PC-3 (cell line): ENCODE measurements around the gene SDCBP2. TPM values are rescaled to one million over a fixed set of nuclear protein-coding genes. Genes with fewer than 3 reads are reported as not detected.

Experiments
- ATAC-seq: fragments of 200-7000 bp; cut with Tn5 transposase; 2 replicates; pipeline ENCODE4 v1.9.1; 2020; ENCODE audit warnings: mild to moderate bottlenecking, moderate library complexity
- BruUV-seq: library from RNA; stranded (reverse); fragments of 400-500 nt; replicated peaks from 2 replicates; lab custom pipeline; 2021; lab: Mats Ljungman, UMichigan
- CTCF ChIA-PET: fragments of 300-600 bp; sonication (Branson Sonifier 250); formaldehyde crosslinking; loops from one replicate; lab custom pipeline; 2022; ENCODE audit warnings: antibody characterized with exemption; lab: Charles Lee
- POLR2A ChIA-PET: fragments of 300-600 bp; sonication (Branson Sonifier 250); formaldehyde crosslinking; loops from one replicate; lab custom pipeline; 2022; ENCODE audit warnings: antibody characterized with exemption; ENCODE audit not compliant: unreplicated experiment; lab: Charles Lee
- DNase-seq: peaks from one replicate; pipeline ENCODE4 v3.0.0-alpha.2; 2015
- H2AFZ ChIP-seq: fragments of 300-600 bp; sonication (generic); 2 replicates; pipeline ENCODE4 v1.6.0; 2016; ENCODE audit warnings: antibody characterized with exemption, low read length
- H3F3A ChIP-seq: fragments of 300-600 bp; sonication (generic); one replicate; pipeline ENCODE4 v1.6.0; 2017; ENCODE audit warnings: antibody characterized with exemption, low read length, control low read depth, mild to moderate bottlenecking; ENCODE audit not compliant: unreplicated experiment
- H3K27ac ChIP-seq: fragments of 300-600 bp; sonication (generic); 2 replicates; pipeline ENCODE4 v1.5.1; 2016; ENCODE audit warnings: mild to moderate bottlenecking, low read length
- H3K27me3 ChIP-seq: fragments of 300-600 bp; sonication (generic); 2 replicates; pipeline ENCODE4 v1.6.1; 2016; ENCODE audit warnings: low read length, mixed read lengths
- H3K36me3 ChIP-seq: fragments of 300-600 bp; sonication (generic); 2 replicates; pipeline ENCODE4 v1.6.1; 2016; ENCODE audit warnings: low read depth, mixed run types, low read length, mixed read lengths
- H3K4me1 ChIP-seq: fragments of 300-600 bp; sonication (generic); 2 replicates; pipeline ENCODE4 v1.5.1; 2016; ENCODE audit warnings: low read length; ENCODE audit not compliant: insufficient read depth
- H3K4me2 ChIP-seq: fragments of 300-600 bp; sonication (generic); 2 replicates; pipeline ENCODE4 v1.6.0; 2016; ENCODE audit warnings: low read length
- H3K4me3 ChIP-seq: fragments of 300-600 bp; sonication (generic); 2 replicates; pipeline ENCODE4 v1.5.1; 2016; ENCODE audit warnings: mild to moderate bottlenecking, low read length, mixed read lengths
- H3K79me2 ChIP-seq: fragments of 300-600 bp; sonication (generic); 2 replicates; pipeline ENCODE4 v1.6.1; 2017; ENCODE audit warnings: low read length, mixed read lengths
- H3K9ac ChIP-seq: fragments of 300-600 bp; sonication (generic); 2 replicates; pipeline ENCODE4 v1.6.0; 2016; ENCODE audit warnings: mild to moderate bottlenecking, low read length
- H3K9me2 ChIP-seq: fragments of 300-600 bp; sonication (generic); replicated peaks from 2 replicates; pipeline ENCODE4 v1.6.1; 2016; ENCODE audit warnings: mixed run types, low read length, mixed read lengths
- H3K9me3 ChIP-seq: fragments of 300-600 bp; sonication (generic); 2 replicates; pipeline ENCODE4 v1.6.1; 2016; ENCODE audit warnings: low read length, mixed read lengths
- H4K20me1 ChIP-seq: fragments of 300-600 bp; sonication (generic); 2 replicates; pipeline ENCODE4 v1.6.1; 2016; ENCODE audit warnings: low read length, mixed read lengths
- EZH2 ChIP-seq: fragments of 300-600 bp; sonication (generic); IDR thresholded peaks from one replicate; pipeline ENCODE4 v1.6.1; 2017; ENCODE audit warnings: antibody characterized with exemption, mild to moderate bottlenecking, low read length; ENCODE audit not compliant: unreplicated experiment
- EZH2phosphoT487 ChIP-seq: fragments of 300-600 bp; sonication (generic); IDR thresholded peaks from 2 replicates; pipeline ENCODE4 v1.6.1; 2018; ENCODE audit warnings: mild to moderate bottlenecking, antibody characterized with exemption, low read length, borderline replicate concordance
- intact Hi-C: fragments of 100-400 bp; cut with micrococcal nuclease; formaldehyde crosslinking; loops from 2 replicates; pipeline ENCODE4 v1.9.0; 2023
- total RNA-seq: library from RNA; depleted of rRNA; stranded (reverse); fragments of >200 nt; gene quantifications from 2 replicates; pipeline ENCODE4 v1.2.3, GENCODE V29; 2014
- TF ChIP-seq, protein P1 (sequence below): fragments of 300-600 bp; sonication (generic); conservative IDR thresholded peaks from 2 replicates; pipeline ENCODE4 v1.5.1; 2017; ENCODE audit warnings: antibody characterized with exemption, low read depth, mild to moderate bottlenecking, low read length

The SDCBP2 gene
- total RNA-seq, 1 experiment from 2014 or later, result 14.4 TPM

DNA sequence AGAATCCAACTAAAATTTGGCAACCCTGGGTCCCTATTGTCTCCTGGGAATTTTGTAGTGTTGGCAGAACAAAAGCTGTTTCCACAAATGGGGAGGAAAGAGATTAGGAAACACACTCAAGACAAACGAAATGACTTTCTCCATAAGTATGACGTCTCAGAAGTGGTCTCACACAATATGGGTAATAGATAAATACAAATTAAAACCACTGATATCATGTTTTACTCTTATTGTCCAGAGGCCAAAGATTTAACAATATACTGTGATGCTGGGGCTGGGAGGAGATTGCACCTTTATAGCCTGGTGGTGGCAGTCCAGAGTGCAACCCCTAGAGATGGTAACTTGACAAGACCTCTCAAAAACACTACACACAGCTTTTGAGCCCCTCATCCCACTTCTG is 45.3 kb upstream of the SDCBP2 start:
- ChIA-PET POLR2A (no interaction called here), CTCF (no interaction called here)
- Histone ChIP-seq H3K27ac (no peak overlapping the region), H3K36me3 (peaks cover 68% of the 10 kb centered on the region), H3F3A (peaks cover 17% of the 10 kb centered on the region), H3K9me3 (no peaks in the 10 kb centered on the region), H3K27me3 (no peaks in the 10 kb centered on the region), H3K4me1 (peaks cover 75% of the 10 kb centered on the region), H4K20me1 (peaks cover 56% of the 10 kb centered on the region), H3K9me2 (no peaks in the 10 kb centered on the region), H3K9ac (no peak overlapping the region), H3K4me3 (no peak overlapping the region), H3K79me2 (peaks cover 93% of the 10 kb centered on the region), H2AFZ (no peak overlapping the region), H3K4me2 (no peak overlapping the region)
- intact Hi-C loops, result no loop called here
- no TSS peak for BruUV-seq
- TF ChIP-seq EZH2phosphoT487, result no peak
- TF ChIP-seq EZH2, result no peak
- TF ChIP-seq, protein P1, sequence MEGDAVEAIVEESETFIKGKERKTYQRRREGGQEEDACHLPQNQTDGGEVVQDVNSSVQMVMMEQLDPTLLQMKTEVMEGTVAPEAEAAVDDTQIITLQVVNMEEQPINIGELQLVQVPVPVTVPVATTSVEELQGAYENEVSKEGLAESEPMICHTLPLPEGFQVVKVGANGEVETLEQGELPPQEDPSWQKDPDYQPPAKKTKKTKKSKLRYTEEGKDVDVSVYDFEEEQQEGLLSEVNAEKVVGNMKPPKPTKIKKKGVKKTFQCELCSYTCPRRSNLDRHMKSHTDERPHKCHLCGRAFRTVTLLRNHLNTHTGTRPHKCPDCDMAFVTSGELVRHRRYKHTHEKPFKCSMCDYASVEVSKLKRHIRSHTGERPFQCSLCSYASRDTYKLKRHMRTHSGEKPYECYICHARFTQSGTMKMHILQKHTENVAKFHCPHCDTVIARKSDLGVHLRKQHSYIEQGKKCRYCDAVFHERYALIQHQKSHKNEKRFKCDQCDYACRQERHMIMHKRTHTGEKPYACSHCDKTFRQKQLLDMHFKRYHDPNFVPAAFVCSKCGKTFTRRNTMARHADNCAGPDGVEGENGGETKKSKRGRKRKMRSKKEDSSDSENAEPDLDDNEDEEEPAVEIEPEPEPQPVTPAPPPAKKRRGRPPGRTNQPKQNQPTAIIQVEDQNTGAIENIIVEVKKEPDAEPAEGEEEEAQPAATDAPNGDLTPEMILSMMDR, result no peak
- DNase-seq, result no peak
- no peak for ATAC-seq

DNA sequence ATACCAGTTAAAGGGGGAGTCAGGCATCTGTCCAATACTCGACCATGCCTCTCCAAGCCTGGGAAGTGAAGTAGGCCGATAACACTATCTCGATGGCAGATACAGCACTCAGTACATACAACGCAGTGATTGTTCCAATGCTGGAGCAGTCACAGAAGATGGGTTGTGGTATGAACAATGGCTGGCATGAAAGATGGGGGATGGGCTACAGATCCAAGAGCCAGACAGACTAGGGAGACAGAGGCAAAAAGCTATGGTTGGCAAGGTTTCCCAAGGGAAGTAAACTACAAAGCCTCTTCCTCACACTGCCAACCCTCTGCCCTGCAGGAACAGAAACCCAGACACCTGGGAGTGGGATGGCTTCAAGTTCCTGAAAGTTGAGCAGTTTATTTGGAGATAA is 44.7 kb upstream of the SDCBP2 start:
- H4K20me1 ChIP-seq, result peaks cover 49% of the 10 kb centered on the region
- DNase-seq, result no peak
- BruUV-seq, result no TSS peak
- ChIA-PET CTCF (no interaction called here), POLR2A (no interaction called here)
- no peak overlapping the region for H3K4me3 ChIP-seq
- no peaks in the 10 kb centered on the region for H3K9me3 ChIP-seq
- H3K4me1 ChIP-seq, result peaks cover 75% of the 10 kb centered on the region
- H3K27me3 ChIP-seq, result no peaks in the 10 kb centered on the region
- H3F3A ChIP-seq, result peaks cover 14% of the 10 kb centered on the region
- TF ChIP-seq EZH2 (no peak), EZH2phosphoT487 (no peak)
- TF ChIP-seq, protein P1, result no peak
- no peaks in the 10 kb centered on the region for H3K9me2 ChIP-seq
- no peak for ATAC-seq
- H3K27ac ChIP-seq, result no peak overlapping the region
- intact Hi-C loops, result no loop called here
- H3K36me3 ChIP-seq, result peaks cover 68% of the 10 kb centered on the region
- no peak overlapping the region for H3K4me2 ChIP-seq
- H2AFZ ChIP-seq, result no peak overlapping the region
- peaks cover 87% of the 10 kb centered on the region for H3K79me2 ChIP-seq
- no peak overlapping the region for H3K9ac ChIP-seq

DNA sequence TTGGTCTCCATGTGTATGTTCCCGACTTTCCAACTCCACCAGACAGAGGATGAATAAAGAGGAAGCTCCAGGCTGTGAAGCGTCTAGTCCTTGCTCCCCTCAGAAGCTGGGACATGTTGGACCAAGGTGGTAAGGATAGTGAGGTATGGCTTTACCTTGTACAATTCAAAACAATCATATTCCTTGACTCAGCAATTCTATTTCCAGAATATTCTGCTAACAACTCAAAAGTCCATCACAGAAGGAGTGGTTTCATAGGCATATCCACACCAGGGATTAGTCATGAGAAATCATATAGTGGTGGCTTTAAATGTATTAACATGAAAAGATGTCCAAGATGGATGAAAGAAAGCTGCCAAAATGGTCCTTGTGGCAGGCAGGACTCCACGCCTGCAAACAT is 44.1 kb upstream of the SDCBP2 start:
- no TSS peak for BruUV-seq
- Histone ChIP-seq H3K36me3 (peaks cover 73% of the 10 kb centered on the region), H3K27me3 (no peaks in the 10 kb centered on the region), H3K79me2 (peaks cover 84% of the 10 kb centered on the region), H3K4me1 (peaks cover 74% of the 10 kb centered on the region), H3K9me2 (no peaks in the 10 kb centered on the region), H4K20me1 (peaks cover 45% of the 10 kb centered on the region), H3K27ac (no peak overlapping the region), H3K4me2 (no peak overlapping the region), H3K9ac (no peak overlapping the region), H3F3A (peaks cover 11% of the 10 kb centered on the region), H2AFZ (no peak overlapping the region), H3K9me3 (no peaks in the 10 kb centered on the region), H3K4me3 (no peak overlapping the region)
- intact Hi-C loops, result no loop called here
- ChIA-PET CTCF (no interaction called here), POLR2A (no interaction called here)
- TF ChIP-seq, protein P1, result no peak
- TF ChIP-seq EZH2phosphoT487 (no peak), EZH2 (no peak)
- DNase-seq (no peak), ATAC-seq (no peak)
